HepG2 (cell line): ENCODE measurements around the gene ZDHHC18. TPM values are rescaled to one million over a fixed set of nuclear protein-coding genes. Genes with fewer than 3 reads are reported as not detected.

Experiments
- CC2D1A ChIP-seq: sonication (generic); formaldehyde crosslinking; IDR thresholded peaks from 2 replicates; pipeline ENCODE4 v1.8.1; 2023; ENCODE audit warnings: mild to moderate bottlenecking, missing genetic modification reagents
- GLI4 ChIP-seq: sonication (generic); formaldehyde crosslinking; IDR thresholded peaks from 2 replicates; pipeline ENCODE4 v1.5.1; 2020; ENCODE audit warnings: missing genetic modification reagents, mild to moderate bottlenecking, moderate library complexity, borderline replicate concordance
- HOXA9 ChIP-seq: sonication (generic); formaldehyde crosslinking; IDR thresholded peaks from 2 replicates; pipeline ENCODE4 v1.8.1; 2022; ENCODE audit warnings: missing genetic modification reagents, mild to moderate bottlenecking, moderate library complexity, borderline replicate concordance
- ISL2 ChIP-seq: sonication (generic); formaldehyde crosslinking; IDR thresholded peaks from 2 replicates; pipeline ENCODE4 v1.5.0; 2020; ENCODE audit warnings: missing genetic modification reagents
- MAFK ChIP-seq, 2 experiments: IDR thresholded peaks in 1 of 2; conservative IDR thresholded peaks in 1 of 2; 2 replicates each; pipeline ENCODE4 v1.6.1; 2011; ENCODE audit warnings: improper control_type of control experiment in 2 of 2, low read length in 2 of 2
- NFKB2 ChIP-seq: sonication (generic); formaldehyde crosslinking; IDR thresholded peaks from 2 replicates; pipeline ENCODE4 v1.4.0; 2020; ENCODE audit warnings: missing genetic modification reagents, borderline replicate concordance
- NR3C1 ChIP-seq: sonication (generic); formaldehyde crosslinking; IDR thresholded peaks from 2 replicates; pipeline ENCODE4 v1.4.0; 2020; ENCODE audit warnings: missing genetic modification reagents
- ONECUT2 ChIP-seq: sonication (generic); formaldehyde crosslinking; IDR thresholded peaks from 2 replicates; pipeline ENCODE4 v1.4.0; 2020; ENCODE audit warnings: missing genetic modification reagents
- TBX3 ChIP-seq: fragments of 450-650 bp; IDR thresholded peaks from 2 replicates; pipeline ENCODE4 v1.6.1; 2017; ENCODE audit warnings: antibody characterized with exemption, mild to moderate bottlenecking, inconsistent platforms, borderline replicate concordance
- TERF1 ChIP-seq: sonication (generic); formaldehyde crosslinking; IDR thresholded peaks from 2 replicates; pipeline ENCODE4 v1.8.0; 2022; ENCODE audit warnings: mild to moderate bottlenecking, missing genetic modification reagents, moderate library complexity
- THAP11 ChIP-seq: IDR thresholded peaks from 2 replicates; pipeline ENCODE4 v1.6.1; 2016; ENCODE audit warnings: missing biosample characterization, missing genetic modification reagents
- ZBTB10 ChIP-seq: sonication (generic); formaldehyde crosslinking; IDR thresholded peaks from 2 replicates; pipeline ENCODE4 v1.4.0; 2020; ENCODE audit warnings: missing genetic modification reagents, borderline replicate concordance
- ZNF10 ChIP-seq: sonication (generic); formaldehyde crosslinking; IDR thresholded peaks from 2 replicates; pipeline ENCODE4 v1.4.0; 2020; ENCODE audit warnings: mild to moderate bottlenecking, low read depth, missing genetic modification reagents, borderline replicate concordance
- ZNF224 ChIP-seq: sonication (generic); formaldehyde crosslinking; IDR thresholded peaks from 2 replicates; pipeline ENCODE4 v1.5.0; 2020; ENCODE audit warnings: mild to moderate bottlenecking, missing genetic modification reagents
- ZNF350 ChIP-seq: sonication (generic); formaldehyde crosslinking; IDR thresholded peaks from 2 replicates; pipeline ENCODE4 v1.4.0; 2020; ENCODE audit warnings: mild to moderate bottlenecking, low read depth, missing genetic modification reagents, borderline replicate concordance
- ZNF460 ChIP-seq: sonication (generic); formaldehyde crosslinking; IDR thresholded peaks from 2 replicates; pipeline ENCODE4 v1.5.1; 2020; ENCODE audit warnings: missing genetic modification reagents, mild to moderate bottlenecking, borderline replicate concordance
- ZNF543 ChIP-seq: sonication (generic); formaldehyde crosslinking; IDR thresholded peaks from 2 replicates; pipeline ENCODE4 v1.4.0; 2020; ENCODE audit warnings: mild to moderate bottlenecking, missing genetic modification reagents
- ZNF687 ChIP-seq: sonication (generic); formaldehyde crosslinking; IDR thresholded peaks from 2 replicates; pipeline ENCODE4 v1.5.1; 2020; ENCODE audit warnings: mild to moderate bottlenecking, missing genetic modification reagents, moderate library complexity
- ZNF747 ChIP-seq: sonication (generic); formaldehyde crosslinking; IDR thresholded peaks from 2 replicates; pipeline ENCODE4 v1.8.1; 2023; ENCODE audit warnings: missing genetic modification reagents, mild to moderate bottlenecking, borderline replicate concordance
- ZNF800 ChIP-seq: sonication (generic); formaldehyde crosslinking; IDR thresholded peaks from 2 replicates; pipeline ENCODE4 v1.4.0; 2020; ENCODE audit warnings: missing genetic modification reagents
- polyA plus RNA-seq, 8 experiments: library from polyadenylated mRNA; depleted of rRNA in 3 of 8; stranded (reverse) in 7 of 8; unstranded in 1 of 8; fragments of >200 nt; fragmentation: Illumina TruSeq in 4 of 8; extraction: Trizol in 4 of 8; gene quantifications; 2 replicates each; pipeline versions ENCODE4 v1.2.1 to v1.2.3, GENCODE V29; 2011 to 2016; ENCODE audit warnings: low read depth in 4 of 8, missing spikeins in 1 of 8, mixed read lengths in 1 of 8; ENCODE audit not compliant: insufficient read depth in 1 of 8
- total RNA-seq, 5 experiments: library from RNA; depleted of rRNA; stranded (reverse); fragments of >200 nt; fragmentation: Illumina TruSeq; extraction: Trizol; gene quantifications; 2 replicates each; pipeline ENCODE4 v1.2.3, GENCODE V29; 2016; ENCODE audit warnings: low read depth in 1 of 5

ZDHHC18 gene
- total and polyA plus RNA-seq, 2 of the 13 experiments (the other 11 are each of a cell fraction or from before 2014, with no cell fraction given), result 13.2 to 35.3 TPM

GRCh38 chr1:26853156-26853555, 26.7 kb downstream of the ZDHHC18 start (continued):
- no peak for TF ChIP-seq ZNF800 (CRISPR knock-in tag)
- TF ChIP-seq CC2D1A, result no peak
- 0 out of 4 replicates have a peak, but pooled peaks of 1 of the 2 experiments have one; percentile 13 for TF ChIP-seq MAFK (conservative IDR thresholded peaks at IDR 0.05 in 1 of 2, IDR thresholded peaks at IDR 0.05 in 1 of 2; ENCODE audit: low read length in 2 of 2)
- no peak for TF ChIP-seq ZBTB10 (CRISPR knock-in tag)
- no peak for TF ChIP-seq GLI4 (CRISPR knock-in tag)
- TF ChIP-seq HOXA9 (CRISPR knock-in tag), result no peak
- TF ChIP-seq ZNF747 (CRISPR knock-in tag), result no peak
- TF ChIP-seq ISL2 (CRISPR knock-in tag), result no peak
- TF ChIP-seq THAP11 (CRISPR knock-in tag), result no peak
- TF ChIP-seq NR3C1, result no peak
- no peak for TF ChIP-seq TERF1
- TF ChIP-seq ZNF224 (CRISPR knock-in tag), result no peak
- TF ChIP-seq ZNF543 (CRISPR knock-in tag), result no peak
- TF ChIP-seq ZNF687 (CRISPR knock-in tag), result 0 out of 2 replicates have a peak, but pooled peaks have one; percentile 16
- no peak for TF ChIP-seq ONECUT2
- no peak for TF ChIP-seq ZNF10 (CRISPR knock-in tag)
- no peak for TF ChIP-seq ZNF460 (CRISPR knock-in tag)
- TF ChIP-seq NFKB2 (CRISPR knock-in tag), result no peak
- TF ChIP-seq TBX3, result no peak
- no peak for TF ChIP-seq ZNF350 (CRISPR knock-in tag)
